NCI-H2081 (cell line): Measurements from ENCODE around the gene SENP8.
"Not testable (repeated sequence)": the region's sequence is repeated elsewhere in the genome, so short reads cannot be mapped to it uniquely, and the experiment has no call there.

ENCODE experiments used
- DNase-seq, 2 experiments: peaks; one replicate each; lab custom pipeline; 2025; lab: John Stamatoyannopoulos, UW

Gene SENP8

DNA sequence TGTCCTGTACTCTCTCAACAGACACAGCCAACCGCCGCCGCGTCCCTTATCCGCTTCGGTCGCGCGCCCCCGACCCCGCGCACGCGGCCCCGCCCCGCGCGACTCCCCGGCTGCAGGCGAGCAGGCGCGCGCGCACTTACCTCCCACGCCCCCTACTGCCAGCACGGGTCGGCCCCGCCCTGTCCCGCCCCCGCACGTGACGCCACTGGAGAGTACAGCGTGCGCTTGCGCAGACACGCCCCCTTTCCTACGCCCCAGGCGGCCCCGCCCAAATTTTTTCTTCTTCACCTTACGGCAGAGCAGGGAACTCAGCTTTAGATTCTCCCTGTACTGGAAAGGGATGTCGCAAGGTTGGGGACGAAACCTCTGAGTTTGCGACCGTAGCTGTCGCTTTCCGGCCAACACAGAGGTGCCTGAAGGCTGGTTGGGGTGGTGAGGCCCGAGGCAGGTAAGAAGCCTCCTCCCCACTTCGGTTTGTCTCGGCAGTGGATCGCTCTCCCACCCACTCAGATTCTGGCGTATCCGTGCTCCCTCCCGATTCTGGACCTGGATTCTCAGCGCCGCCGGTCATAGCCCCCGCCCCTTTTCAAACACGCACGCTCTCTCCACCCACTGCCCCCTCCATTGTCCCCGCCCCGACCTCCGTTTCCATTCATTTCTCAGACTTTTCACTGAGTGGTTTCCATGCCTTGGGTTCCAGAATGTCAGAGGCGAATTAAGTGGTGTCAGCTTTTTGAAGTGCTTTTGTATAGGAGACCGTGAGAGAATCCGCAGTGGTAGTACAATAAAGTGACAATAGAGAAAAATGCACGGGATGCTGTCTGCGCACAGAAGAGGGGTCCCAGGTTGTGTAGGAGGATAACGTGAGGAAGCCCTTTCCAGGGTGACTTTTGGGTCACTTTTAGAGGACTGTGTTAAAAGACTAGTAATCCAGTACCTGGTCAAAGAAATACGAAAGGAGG lies at the start of gene SENP8, which contains the start of gene MYO9A:
Gene SENP8 (plus strand): TSS at position 387 of the 962 bp plus-strand sequence. CDS start 21,221 bp downstream, outside the sequence.
Gene MYO9A (minus strand): TSS at position 134 of the 962 bp plus-strand sequence. CDS start 71,587 bp downstream, outside the sequence.
- DNase-seq, result peak; percentile 97 to 98

DNA sequence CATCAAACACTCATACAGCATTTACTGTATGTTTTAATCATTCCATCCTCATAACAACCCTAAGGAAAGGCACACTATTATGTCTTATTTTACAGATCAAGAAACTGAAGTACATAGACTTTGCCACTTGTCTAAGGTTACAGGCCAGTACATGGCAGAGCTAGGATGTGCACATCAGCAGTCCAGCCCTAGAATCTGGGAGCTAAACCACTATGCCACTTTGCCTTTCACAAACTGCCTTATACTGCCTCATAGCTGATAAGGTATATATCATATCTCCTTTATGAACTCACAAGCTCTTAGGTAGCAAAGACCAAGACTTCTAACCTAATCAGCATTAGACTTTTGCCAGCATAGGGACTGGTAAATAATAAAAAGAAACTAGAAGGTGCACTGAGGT lies 49.3 kb upstream of the SENP8 start:
- DNase-seq, result no peak

DNA sequence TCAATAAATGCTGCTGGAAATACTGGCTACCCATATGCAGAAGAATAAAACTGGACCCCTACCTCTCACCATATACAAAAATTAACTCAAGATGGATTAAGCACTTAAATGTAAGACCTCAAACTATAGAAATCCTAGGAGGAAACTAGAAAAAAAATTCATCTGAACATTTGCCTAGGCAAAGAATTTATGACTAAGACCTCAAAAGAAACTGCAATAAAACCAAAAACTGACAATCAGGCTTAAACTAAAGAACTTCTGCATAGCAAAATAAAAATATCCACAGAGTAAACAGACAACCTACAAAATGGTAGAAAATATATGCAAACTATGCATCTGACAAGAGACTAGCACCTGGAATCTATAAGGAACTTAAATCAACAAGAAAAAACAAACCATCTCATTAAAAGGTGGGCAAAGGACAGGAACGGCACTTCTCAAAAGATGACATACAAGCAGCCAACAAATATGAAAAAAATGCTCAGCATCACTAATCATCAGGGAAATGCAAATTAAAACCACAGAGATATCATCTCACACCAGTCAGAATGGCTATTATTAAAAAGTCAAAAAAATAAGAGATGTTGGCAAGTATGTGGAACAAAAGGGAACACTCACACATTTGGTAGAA lies 47.3 kb upstream of the SENP8 start:
- no peak for DNase-seq

DNA sequence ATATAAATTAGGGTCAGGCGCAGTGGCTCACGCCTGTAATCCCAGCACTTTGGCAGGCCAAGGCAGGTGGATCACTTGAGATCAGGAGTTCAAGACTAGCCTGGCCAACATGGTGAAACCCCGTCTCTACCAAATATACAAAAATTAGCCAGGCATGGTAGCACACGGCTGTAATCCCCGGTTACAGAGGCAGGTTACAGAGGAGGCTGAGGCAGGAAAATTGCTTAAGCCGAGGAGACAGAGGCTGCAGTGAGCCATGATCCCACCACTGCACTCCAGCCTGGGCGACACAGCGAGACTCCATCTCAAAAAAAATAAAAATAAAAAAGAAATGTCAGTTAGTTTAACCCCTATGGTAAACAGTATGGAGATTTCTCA lies 46.8 kb upstream of the SENP8 start:
- not testable (repeated sequence) for DNase-seq

DNA sequence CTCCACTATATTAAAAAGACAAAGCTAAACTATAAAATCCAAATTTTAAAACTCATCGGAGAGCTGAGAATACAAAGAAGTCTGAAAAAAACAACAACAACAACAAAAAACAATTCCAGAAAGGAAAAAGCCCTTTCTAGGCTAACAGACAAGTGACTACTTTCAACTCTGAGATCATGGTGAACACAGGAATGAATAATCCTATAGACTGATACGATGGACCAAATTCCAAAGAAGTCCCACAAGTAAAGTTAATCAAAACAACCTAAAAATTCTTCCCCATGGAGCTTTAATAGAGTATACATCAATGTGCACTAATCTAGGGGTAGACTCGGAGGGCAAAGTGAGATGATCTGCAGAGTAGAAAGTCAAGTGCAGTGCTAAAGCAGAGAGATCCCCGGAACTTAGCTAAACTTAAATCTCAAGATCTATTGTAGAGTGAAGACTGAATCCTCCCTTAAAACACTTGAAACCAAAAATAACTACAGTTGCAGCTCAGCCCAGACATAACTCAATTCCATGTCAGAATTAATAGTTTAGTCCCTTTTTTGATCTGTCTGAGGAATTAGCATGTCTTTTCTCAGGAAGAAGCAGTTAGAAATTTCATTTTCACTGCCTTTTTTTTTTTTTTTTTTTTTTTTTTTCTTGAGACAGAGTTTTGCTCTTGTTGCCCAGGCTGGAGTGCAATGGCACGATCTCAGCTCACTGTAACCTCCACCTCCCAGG lies 43.7 kb upstream of the SENP8 start:
- DNase-seq, result no peak

DNA sequence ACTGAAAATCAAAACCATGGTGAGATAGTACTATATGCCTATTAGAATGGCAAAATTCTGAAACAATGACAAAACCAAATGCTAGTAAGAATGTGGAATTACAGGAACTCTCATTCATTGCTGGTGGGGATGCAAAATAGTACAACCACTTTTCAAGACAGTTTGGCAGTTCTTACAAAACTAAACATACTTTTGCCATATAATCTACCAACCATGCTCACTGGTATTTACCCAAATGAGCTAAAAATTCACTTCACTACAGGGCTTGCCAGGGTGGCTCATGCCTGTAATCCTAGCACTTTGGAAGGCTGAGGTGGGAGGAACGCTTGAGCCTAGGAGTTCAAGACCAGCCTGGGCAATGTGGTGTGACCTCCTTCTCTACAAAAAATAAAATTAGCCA lies 40.3 kb upstream of the SENP8 start:
- no peak for DNase-seq

DNA sequence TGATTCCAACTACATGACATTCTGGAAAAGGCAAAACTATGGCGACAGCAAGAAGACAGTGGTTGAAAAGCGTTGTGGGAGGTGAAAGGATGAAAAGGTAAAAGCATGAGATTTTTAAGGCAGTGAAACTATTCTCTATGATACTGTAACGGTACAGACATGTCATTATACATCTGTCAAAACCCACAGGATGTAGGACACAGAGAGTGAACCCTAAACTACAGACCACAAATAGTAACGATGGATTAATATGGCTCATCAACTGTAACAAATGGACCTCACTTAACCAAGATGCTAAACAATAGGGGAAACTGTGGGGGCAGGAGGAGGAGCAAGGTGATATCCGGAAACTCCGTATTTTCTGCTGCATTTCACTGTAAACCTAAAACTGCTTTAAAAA lies 39.3 kb upstream of the SENP8 start:
- DNase-seq, result no peak

DNA sequence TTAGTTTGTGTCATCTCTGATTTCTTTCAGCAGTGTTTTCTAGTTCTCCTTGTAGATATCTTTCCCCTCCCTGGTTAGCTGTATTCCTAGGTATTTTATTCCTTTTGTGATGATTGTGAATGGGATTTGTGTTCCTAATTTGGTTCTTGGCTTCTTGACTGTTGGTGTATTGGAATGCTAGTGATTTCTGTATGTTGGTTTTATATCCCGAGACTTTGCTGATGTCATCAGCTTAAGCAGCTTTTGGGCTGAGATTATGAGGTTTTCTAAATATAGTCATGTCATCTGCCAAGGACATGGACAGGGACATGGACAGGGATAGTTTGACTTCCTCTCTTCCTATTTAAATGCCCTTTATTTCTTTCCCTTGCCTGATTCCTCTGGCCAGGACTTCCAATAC lies 36.0 kb upstream of the SENP8 start:
- DNase-seq, result no peak

DNA sequence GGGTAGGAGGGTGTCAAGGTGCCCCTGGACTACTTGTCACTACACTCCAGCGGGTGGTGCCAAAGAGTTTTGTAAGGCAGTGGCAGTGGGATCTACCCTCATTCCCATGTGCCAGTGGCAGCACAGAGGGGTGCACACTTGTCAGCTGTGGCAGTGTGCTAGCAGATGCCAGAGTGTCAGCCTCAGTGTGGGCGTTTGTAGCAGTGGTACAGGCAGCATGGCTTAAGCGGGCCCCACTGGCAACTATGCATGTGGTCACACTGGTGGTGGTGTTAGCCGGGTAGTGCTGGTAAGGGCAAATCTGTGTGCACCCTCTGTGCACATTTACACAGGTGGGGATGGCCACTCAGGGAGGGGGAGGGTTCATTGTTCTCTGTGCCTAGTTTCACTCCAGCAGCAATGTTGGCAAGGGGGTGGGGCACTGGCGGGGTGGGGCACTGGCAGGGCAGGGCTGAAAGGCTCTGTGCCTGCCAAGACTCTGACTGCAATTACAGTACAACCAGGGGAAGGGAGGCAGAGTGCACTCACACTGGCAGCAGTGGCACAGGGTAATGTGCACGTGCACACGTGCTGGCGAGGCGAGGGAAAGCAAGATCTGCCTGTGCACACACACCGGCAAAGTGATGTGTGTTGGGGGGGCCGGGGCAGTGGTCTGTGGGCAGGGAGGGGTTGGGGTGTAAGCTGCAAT lies 32.0 kb upstream of the SENP8 start:
- DNase-seq, result no peak

DNA sequence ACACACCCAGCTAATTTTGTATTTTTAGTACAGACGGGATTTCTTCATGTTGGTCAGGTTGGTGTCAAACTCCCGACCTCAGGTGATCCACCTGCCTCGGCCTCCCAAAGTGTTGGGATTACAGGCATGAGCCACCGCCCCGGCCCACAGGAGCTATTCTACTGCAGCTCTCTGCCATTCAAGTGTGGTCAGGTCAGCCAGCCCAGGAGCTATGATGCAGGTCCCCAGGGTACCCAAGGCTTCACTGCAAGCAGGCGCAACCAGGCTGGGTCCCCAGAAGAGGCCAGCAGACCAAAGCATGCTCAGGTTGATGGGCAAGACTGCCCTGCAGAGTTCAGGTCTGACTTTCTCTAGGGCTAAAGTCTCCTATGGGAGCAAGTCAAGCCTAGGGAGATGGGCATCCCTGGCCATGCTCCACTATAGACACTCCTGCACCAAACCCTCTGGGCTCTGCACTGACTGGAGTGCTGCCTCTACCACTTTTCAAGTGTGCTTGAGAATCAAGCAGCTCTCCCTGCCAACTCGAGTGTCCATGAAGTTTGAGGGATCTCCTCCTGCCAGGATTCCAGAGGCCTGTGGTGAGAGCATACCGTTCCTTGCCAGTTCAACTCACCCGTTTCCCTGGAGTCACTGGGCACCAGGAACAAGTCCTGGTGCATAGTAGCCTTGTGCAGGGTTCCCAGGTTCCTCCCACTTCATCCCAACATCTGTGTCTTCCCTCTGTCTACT lies 31.1 kb upstream of the SENP8 start:
- DNase-seq, result no peak

DNA sequence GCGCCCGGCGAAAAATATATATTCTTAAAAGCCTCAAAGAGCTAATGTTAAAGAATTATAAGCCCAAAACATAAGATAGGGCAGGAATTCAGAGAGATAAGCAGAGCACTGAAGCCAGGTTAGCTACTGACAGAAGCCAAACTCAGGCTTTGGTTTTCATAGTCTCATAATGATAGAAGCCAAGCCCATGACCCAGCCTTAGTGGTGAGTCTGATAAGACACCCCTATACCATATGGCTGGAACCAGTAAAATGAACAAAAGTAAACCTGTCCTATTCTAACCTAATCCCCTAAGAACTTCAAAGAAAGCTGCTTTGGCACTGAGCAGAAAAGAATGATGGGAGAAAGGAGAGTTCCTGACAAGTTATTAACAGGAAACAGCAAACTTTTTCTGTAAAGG lies 26.2 kb upstream of the SENP8 start:
- DNase-seq, result no peak

DNA sequence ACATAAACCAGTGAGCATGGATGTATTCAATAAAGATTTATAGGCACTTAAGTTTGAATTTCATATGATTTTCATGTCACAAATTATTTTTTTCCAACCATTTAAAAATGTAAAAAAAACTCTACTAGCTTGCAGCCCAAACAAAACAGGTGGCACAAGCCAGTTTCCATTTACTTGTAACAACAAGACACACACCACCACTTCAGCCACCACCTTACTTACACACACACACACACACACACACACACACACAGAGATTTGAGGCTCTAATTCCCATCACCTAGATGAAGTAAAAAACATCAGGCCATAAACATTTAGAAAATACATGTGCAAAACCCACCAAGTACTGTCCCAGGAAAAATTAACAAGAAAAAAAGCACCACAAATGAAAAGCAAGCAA lies 25.5 kb upstream of the SENP8 start:
- DNase-seq, result no peak

DNA sequence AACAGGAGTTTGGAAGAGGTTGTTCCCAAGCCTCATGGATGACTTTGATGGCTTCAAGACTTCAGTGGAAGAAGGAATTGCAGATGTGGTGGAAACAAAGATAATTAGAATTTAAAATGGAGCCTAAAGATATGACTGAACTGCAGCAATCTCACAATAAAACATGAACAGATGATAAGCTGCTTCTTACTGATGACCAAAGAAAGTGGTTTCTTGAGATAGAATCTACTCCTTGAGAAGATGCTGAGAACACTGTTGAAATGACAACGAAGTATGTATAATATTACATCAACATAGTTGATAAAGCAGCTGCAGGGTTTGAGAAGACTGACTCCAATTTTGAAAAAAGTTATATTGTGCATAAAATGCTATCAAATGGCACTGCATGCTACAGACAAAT lies 21.4 kb upstream of the SENP8 start:
- no peak for DNase-seq

DNA sequence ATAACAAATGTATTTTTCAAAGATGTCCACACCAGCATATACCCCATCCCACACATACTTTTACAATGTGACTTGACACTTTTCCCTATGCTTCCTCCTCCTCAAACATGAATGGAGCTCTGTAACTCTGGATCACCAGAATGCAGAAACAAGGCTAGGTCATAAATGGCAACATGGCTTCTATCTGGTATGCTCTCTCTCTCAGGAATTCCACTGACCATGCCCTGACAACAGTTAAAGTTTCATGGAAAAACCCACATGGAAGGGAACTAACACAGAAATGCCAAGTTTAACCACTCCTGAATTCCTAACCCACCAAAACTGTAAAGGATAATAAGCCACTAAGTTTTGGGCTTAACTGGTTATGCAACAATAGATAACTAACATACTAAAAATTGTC lies 20.2 kb upstream of the SENP8 start:
- no peak for DNase-seq

DNA sequence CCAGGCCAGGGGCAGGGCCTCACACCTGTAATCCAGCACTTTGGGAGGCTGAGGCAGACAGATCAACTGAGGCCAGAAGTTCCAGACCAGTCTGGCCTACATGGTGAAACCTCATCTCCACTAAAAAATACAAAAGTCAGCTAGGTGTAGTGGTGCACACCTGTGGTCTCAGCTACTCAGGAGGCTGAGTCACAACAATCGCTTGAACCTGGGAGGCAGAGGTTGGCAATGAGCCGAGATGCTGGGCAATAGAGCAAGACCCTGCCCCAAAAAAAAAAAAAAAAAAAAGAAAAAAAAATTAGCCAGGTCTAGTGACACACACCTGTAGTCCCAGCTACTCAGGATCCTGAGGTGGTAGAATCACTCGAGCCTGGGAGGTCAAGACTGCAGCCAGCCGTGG lies 19.0 kb upstream of the SENP8 start:
- DNase-seq, result no peak

DNA sequence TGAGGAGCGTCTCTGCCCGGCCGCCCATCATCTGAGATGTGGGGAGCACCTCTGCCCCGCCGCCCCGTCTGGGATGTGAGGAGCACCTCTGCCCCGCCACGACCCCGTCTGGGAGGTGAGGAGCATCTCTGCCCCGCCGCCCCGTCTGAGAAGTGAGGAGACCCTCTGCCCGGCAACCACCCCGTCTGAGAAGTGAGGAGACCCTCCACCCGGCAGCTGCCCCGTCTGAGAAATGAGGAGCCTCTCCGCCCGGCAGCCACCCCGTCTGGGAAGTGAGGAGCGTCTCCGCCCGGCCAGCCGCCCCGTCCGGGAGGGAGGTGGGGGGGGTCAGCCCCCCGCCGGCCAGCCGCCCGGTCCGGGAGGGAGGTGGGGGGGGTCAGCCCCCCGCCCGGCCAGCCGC lies 17.7 kb upstream of the SENP8 start:
- not testable (repeated sequence) for DNase-seq

DNA sequence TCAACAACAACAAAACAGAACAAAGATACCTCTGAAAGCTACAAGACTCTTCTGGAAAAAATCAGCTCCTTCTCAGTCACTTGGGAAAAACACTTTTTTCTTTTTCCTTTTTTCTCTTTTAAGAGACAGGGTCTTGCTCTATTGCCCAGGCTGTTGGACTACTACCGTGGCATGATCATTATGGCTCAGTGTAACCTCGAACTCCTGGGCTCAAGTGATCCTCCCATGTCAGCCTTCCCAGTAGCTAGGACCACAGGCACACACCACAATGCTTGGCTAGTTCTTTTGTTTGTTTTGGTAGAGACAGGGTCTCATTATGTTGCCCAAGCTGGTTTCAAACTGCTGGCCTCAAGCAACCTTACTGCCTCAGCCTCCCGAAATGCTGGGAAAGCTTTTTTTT lies 13.1 kb upstream of the SENP8 start:
- no peak for DNase-seq

DNA sequence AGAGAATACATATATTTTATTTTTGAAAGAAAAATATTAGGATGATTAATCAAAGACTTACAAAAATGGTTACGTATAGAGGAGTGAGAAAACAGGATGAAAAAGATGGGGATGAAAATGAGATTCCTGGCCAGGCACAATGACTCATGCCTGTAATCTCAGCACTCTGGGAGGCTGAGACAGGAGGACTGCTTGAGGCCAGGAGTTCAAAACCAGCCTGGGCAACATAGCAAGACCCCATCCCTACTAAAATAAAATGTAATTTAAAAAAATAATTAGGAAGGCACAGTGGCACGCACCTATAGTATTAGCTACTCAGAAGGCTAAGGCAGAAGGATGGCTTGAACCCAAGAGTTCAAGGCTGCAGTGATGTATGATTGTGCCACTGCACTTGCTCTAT lies 12.1 kb upstream of the SENP8 start:
- no peak for DNase-seq

DNA sequence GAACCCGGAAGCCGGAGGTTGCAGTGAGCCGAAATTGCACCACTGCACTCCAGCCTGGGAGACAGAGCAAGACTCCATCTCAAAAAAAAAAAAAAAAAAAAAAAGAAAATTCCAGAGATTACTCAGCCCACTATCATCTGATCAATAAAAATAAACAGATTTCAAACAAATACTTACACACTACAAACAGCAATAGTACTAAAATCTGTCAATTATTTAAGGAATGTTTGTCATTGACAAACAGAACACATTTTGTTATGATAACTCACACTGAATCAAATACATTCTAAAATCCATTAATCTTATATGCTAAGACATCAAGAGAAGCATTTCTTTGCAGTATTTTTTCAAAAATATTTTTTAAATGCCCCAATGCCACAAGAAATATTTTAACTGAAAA lies 7.8 kb upstream of the SENP8 start:
- DNase-seq, result no peak

DNA sequence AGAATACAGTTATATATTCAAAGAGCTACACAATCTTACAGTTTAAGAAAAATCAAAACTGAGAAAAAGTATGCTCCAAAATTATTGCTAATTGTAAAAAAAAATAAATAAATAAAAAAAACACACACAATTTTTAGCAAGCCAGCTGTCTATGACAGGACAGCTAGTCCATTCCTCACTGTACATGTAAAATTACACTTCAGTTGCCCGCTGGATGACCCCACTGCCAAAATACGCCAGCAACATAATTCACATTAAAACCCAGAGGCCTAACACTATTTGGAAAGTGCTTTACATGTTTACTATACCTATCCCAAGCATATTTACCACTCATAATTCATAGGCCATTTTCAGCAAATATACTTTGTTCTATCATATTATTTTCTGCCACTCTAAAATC lies 6.1 kb upstream of the SENP8 start:
- DNase-seq, result no peak

DNA sequence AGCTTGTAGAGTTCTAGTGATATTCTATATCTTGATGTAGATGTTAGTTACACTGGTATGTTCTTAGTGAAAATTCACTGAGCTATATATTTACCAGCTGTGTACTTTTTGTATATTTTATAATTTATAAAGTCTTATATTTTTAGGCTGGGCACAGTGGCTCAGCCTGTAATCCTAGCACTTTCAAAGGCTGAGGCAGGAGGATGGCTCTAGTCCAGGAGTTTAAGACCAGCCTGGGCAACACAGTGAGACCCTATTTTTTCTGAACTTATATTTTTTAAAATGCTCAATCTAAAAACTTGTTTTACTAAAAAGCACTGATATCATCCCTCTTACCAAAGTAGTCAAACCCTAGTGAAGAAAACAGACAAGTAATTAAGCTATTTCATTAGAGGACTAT lies 5.4 kb upstream of the SENP8 start:
- DNase-seq, result no peak
